SKM-1 (cell line): ENCODE data around the gene BAMBI.

Experiments used
- DNase-seq: peaks from one replicate; lab custom pipeline; 2025; ENCODE audit not compliant: unreplicated experiment; lab: John Stamatoyannopoulos, UW

Gene BAMBI

DNA sequence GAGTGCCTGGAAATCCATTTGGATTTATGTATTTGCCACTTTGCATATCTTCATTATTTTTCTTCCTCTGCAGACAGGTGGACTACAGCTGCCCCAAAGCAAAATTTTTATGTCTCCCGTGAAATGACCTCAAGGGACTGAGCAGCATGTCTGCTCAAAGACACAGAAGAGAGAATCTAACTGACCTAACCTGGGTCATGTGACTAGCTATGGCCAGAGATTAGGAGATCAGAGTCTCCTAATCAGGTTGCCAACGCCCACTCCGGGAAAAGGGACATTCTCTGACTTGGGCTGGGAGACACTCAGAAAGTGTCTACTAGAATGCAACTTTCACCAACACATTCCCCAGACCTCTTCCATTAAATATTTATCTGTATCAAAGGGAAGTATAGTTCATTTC, 2.5 kb upstream of the BAMBI start:
- DNase-seq, result no peak

DNA sequence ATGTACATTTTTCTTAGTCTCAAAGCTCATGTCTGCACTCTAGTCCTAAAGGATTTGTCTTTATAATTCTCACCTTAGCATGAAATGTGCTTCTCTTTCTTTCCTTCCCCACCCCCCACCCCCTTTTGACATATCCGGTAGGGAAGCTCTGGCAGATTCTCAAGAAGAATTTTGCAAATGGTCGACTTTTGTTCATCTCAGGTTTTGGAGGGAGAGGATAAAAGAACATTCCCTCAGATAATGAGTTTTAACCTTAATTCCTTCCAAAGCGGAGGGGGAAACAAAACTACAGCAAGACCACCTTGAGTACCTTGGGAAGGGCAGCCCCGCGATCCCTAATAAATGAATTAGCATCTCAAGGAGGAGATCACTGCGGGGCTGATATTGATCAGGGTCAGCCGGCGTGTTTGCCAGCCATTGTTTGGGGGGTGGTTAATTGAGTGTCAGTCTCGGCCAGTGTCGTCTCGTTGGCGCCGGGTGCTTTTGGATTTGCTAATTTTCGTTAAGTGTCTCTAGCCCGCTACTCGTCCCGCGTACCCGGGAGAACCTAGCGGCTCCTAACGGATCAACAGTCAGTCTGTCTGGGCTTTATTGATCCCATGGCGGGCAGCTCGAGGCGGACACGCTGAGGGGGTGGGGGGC, 874 bp upstream of the BAMBI start:
- DNase-seq, result no peak

DNA sequence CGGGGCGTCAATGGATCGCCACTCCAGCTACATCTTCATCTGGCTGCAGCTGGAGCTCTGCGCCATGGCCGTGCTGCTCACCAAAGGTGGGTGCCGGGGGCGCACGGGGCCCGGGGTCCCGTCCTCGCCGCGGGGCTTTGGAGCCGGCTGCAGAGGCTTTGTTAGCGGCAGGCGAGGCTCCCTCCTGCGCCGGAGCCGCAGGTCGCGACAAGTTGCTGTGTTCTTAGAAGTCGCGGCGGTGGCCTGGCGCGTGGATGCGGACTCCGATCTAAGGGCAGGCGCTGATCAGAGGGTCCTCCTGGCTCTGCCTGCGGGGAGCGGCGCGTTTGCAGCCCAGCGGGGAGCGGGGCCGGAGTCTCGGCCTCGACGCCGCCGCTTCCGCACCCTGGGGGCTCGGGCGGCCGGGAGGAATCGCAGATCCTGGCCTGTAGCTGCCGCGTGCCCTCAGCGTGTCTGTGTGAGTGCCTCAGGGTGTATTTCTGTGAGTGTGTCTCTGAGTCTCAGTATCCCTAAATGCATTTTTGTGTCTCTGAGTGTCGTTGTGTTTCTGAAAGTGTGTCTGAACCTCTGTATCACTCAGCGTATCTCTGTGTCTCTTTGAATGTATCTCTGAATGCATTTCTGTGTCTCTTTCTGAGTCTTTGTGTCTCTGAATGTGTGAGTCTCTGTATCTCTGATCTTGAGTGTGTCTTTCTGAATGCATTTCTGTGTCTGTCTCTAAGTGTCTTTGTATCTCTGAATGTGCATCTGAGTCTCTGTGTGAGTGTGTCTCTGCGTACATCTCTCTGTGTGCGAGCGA, 766 bp downstream of the BAMBI start:
- DNase-seq, result no peak

DNA sequence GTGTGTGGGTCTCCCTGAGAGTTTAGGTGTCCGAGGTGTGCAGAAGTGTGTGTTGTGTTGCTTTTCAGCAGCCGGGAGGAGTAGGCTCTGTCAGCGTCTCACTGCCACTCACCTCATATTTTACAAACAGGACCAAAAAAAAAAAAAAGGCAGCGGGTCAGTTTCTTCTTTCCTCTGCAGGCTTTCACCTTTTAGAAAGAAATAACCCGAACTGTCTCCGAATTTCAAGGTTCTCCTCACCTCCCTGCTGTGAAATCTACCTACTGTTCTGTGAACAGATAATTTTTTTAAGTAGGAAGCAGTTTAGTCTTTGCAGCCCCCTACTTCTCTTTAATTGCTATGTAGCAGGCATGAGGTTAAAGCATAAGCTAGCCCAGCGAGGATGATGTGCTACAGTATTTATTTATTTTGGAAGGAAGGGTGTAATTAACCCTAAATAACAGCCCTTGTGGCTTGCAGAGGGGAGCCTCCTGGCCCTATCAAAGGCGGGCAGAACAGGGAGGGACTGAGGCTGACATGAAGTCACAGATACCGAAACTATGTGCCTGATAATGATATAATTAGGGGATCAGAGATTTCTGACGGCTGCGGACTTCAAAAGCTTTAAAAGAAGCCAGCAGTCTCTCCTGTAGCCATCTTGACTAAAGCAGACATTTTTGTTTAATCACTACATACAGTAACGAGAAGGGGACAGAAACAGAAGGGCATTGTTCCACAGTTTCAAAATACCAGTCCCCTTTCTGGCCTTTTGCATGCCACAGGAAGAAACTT, 1.6 kb downstream of the BAMBI start:
- no peak for DNase-seq

DNA sequence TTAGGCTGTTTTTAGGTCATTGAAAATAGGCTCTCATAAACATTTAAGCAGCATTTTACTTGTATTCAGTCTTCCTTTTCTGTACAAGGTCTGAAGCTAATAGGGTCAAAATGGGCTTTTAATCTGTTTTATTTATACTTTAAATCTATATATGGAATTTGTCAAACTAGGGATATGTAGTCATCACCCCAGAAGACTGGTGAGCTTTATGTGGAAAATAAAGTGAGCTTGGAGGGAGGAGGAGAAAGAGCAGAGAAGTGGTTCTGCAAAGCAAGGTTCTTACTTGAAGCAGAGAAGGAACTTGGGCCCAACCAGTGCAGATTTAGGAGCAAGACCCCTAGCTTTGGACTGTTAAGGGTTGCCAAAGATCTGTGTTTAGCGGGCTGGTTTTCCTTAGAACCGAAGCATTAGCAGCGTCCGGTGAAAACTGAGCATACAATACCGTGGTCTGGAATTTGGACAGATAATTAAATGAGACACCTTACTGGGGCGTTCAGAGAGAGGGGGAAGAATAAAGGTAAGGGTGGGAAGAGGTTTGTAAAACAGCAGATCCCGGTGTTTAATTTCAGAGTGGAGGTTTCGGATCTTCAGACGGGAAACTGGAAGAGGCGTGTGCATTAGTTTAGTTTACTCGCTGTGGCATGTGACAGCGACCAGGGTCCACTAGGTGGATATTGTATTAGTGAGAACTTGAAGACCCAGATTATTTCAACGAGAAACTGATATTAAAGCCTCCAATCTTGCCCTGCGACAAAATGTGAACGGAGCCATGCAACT, 2.4 kb downstream of the BAMBI start:
- no peak for DNase-seq

DNA sequence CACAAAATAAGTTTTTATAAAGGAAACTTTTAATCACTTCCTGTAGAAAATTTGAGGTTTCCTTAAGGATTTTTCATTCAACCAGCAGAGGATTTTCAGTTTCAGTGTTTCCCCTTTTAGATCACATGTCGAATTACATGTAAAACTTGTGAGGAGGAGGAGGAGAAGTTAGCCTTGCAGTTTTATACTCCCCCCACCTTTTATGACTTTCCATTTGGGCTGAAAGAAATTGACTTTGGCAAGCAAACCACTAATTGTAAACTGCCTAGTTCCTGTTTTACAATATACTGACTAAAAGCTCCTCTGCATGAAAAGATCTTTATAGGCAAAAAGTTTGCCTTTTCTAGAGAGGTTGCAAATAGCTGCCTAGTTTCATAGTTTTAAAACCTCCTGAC, 3.0 kb downstream of the BAMBI start:
- DNase-seq, result peak; percentile 2

DNA sequence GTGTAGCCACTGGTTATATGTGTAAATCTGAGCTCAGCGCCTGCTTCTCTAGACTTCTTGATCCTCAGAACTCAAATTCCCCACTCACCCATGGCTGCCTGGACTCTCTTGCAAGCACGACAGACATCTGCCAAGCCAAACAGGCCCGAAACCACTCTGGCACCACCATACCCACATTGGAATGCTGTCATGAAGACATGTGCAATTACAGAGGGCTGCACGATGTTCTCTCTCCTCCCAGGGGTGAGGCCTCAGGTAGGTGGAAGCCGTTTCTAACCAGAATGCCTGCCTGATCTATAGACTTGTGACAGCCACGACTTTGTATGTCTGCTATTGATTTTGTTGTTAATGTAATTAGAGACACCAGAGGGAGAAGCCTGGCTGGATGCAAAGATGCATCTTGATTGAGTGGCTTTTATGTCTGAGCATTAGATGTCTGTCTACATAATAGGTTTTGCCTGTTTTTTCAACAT, 4.0 kb downstream of the BAMBI start:
- DNase-seq, result no peak

DNA sequence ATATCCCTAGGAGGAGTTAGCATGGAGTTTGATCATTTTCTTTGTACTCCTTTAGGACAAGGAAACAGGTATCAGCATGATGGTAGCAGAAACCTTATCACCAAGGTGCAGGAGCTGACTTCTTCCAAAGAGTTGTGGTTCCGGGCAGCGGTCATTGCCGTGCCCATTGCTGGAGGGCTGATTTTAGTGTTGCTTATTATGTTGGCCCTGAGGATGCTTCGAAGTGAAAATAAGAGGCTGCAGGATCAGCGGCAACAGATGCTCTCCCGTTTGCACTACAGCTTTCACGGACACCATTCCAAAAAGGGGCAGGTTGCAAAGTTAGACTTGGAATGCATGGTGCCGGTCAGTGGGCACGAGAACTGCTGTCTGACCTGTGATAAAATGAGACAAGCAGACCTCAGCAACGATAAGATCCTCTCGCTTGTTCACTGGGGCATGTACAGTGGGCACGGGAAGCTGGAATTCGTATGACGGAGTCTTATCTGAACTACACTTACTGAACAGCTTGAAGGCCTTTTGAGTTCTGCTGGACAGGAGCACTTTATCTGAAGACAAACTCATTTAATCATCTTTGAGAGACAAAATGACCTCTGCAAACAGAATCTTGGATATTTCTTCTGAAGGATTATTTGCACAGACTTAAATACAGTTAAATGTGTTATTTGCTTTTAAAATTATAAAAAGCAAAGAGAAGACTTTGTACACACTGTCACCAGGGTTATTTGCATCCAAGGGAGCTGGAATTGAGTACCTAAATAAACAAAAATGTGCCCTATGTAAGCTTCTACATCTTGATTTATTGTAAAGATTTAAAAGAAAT, 4.8 kb downstream of the BAMBI start:
- no peak for DNase-seq

DNA sequence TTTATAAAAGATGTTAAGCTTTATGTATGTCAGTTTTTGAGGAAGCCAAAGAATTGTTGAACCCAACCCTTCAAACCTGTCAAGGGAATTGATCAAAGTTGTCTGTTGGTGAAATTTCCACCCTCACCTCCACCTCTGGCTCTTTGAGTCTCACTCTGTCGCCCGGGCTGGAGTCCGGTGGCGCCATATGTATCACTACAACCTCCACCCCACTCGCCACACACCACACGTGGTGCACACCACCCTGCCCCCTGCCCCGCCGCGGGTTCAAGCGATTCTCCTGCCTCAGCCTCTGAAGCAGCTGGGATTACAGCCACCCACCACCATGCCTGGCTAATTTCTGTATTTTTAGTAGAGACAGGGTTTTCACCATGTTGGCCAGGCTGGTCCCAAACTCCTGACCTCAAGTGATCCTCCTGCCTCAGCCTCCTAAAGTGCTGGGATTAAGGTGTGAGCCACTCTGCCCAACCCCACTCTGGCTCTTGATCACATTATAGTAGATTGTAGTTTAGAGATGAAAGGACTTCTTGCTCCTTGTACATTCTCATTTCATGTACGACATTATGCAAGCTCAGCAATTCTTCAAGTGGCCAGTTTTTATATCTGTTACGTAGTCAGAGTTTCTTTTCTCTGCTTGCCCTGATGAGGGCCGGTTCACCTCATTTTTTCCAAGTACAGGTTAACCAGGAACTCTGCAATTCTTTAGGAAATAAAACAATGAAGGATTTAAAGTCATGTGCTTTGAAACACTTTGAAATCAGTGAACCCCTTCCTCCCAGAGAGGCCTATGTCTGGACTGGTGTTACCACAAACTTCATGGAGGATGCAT, 7.0 kb downstream of the BAMBI start:
- DNase-seq, result no peak

DNA sequence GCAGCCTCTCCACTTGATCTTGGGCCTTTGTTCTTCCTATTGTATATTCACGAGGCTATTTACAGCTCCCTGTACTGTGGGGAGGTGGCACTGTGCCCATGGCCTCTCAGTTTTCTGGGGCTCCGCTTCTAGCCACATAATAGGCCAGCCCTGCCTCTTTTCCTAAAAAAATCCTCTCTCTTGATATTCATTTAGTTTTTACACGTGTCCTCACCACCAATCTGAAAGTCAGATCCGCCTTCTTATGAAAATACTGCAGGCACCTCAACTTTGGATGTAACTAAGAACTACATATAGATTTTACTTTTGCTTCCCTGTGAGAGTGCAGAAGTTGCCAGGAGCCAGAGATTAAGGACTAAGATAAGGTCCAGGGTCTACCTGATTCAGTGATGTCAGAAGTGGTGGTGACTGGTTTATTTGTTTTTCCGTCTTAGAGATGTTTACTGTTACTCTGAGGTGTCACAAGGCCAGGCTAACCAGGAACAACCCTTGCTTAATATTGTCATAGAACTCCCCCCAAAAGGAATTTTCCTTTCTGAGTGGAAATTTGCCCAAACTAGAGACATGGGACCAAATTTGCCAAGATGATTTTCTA, 7.8 kb downstream of the BAMBI start:
- DNase-seq, result no peak

DNA sequence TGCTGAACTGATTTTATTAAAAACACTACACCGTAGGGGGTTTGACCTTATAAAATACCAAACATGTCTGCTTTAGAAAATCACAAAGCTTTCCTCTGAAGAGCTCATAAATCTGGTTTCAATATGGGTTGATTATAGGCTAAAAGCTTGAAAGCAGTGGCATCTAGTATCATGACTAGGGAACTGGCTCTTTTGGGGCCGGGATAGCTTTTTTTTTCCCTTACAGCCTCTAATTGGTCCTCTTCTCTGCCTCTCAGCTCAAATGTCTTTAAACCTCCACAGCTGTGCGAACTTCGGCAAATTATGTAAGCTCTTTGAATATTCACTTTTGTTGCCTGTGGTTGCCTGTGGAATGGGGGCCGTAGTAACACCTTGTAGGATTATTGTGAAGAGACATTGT, 8.4 kb downstream of the BAMBI start:
- DNase-seq, result no peak

DNA sequence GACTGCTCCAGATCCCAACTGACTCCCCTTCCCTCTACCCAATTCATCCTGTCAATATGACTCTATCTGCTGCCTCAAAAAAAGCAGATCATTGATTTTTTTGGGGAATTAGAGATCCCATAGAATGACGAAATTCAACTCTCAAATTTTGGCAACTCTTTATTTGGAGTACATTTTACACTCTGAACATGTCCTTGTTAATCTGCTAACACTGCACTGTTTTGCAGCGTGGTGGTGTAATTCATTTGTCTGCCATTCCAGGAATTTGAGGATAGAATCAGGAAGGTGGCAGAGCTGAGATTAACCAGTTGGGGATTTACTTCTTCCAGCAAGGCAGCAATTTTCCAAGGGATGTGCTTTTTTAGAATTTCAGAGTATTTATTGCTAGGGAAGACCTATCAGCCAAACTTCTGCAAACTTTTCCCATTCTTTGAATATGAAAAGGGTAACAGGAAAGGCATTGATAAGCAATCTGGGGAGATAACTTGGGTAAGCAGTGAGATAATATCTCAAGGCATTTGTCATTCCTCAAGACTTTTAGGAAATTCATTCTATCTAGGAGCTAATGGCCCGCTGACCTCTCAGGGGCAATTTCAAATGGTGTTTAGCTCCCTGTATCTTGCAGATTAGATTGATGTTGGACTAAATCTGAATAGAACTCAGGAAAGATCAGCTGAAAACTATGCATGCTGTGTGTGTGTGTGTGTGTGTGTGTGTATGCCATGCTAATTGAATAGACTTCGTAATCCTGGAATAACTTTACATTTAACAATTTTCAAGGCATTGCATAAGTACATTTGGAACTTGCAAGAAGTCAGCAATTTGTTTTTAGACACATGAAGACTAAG, 9.7 kb downstream of the BAMBI start:
- DNase-seq, result no peak

DNA sequence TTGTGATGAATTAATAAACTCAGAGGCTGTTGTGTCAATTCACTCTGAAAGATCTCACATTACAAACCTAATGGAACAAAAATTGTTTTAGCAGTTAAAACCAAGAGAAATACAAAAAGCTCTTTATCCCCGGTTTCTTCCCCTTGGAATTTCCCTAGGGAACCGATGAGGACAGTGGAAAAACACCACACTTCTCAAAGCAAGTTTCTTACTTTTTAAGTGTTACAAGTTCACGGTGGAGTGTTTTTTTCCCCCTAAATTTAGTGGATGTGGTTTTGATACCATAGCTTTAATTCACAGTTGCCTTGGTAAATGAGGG, 10.3 kb downstream of the BAMBI start:
- no peak for DNase-seq

DNA sequence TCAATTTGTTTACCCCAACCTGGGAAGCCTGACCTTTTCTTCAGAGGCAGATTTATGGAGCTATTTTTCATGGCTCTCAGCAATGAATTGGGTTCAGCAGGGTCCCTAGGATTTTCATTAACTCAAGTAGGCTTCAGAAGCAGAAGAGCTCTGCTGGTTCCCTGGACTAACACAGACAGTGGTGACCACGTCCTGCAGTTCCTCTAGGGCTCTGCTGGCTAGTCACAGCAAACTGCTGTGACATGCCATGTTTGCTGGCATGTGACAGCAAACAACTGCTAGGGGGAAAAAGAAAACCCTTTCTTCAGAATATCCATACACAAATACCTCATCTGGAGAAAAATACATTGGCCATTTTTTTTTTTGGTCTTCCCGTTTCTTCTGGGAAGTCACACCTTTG, 13.2 kb downstream of the BAMBI start:
- no peak for DNase-seq

DNA sequence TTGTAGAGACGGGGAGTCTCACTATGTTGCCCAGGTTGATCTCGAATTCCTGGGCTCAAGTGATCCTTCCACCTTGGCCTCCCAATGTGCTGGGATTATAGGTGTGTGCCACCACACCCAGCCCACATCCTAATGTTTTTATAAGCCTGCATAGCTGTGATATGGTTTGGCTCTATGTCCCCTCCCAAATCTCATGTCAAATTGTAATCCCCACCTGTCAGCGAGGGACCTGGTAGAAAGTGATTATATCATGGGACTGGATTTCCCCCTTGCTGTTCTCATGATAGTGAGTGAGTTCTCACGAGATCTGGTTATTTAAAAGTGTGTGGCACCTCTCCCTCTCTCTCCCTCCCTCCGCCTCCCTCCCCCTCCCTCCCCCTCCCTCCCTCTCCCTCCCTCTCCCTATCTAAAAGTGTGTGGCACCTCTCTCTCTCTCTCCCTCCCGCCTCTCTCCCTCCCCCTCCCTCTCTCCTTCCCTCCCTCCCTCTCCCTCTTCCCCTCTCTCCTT, 13.9 kb downstream of the BAMBI start:
- DNase-seq, result no peak

DNA sequence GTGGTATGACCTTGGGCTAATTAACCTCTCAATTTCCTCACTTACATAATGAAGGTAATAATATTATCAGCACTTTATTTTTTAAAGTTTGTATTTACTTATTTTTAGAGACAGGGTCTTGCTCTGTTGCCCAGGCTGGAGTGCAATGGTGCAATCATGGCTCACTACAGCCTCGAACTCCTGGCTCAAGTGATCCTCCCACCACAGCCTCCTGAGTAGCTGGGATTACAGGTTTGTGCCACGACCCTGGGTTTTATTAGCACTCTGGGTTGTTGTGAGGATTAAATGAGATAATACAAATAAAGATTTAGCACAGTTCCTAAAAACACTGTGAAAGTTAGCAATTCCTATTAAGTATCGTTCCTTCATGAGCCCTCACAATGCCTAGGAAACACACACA, 14.7 kb downstream of the BAMBI start:
- DNase-seq, result no peak

DNA sequence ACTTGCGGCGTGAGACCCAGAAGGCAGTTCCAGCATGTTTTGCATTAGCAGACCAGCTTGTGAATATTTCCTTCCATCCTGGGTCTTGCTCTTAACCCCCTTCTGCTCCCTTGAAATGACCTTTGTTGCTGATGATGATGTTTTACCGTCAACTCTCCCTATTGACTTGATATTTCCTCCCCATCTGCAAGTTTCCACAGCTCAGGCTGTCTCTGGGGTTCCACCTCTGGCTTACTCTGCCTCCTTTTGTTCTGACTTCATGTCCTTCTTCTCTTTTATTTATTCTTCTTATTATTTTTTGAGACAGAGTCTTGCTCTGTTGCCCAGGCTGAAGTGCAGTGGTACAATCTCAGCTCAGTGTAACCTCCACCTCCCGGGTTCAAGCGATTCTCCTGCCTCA, 17.2 kb downstream of the BAMBI start:
- DNase-seq, result no peak

DNA sequence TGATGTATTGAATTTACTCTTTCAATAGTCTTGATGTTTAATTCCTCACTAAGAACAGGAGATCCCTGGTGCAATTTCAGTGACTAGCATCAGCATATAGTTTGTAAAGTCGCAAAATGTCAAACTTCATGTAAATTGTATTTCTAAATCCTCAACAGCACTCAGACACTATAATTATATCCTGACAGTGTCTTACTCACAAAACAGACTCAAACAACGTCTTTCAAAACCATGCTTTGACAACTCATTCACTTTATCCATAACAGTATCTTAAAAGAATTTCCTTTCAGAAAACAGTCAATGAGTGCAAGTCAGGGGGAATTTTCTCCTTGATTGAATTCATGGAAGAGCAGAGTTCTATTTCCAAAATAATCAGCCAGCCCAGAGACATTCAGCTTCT, 20.8 kb downstream of the BAMBI start:
- DNase-seq, result no peak
